HG02970 (cell line): Measurements from ENCODE around the gene RHOBTB1.

Source experiments
- ATAC-seq: cut with Tn5 transposase; IDR thresholded peaks from one replicate; pipeline ENCODE4 v1.9.1; 2021; ENCODE audit warnings: mild to moderate bottlenecking, moderate library complexity, moderate number of reproducible peaks; ENCODE audit not compliant: unreplicated experiment, low FRiP score

The RHOBTB1 gene

GRCh38 chr10:60828489-60828852, 115.5 kb downstream of the RHOBTB1 start:
- no peak for ATAC-seq

GRCh38 chr10:60827791-60828488, 116.0 kb downstream of the RHOBTB1 start:
- ATAC-seq = no peak

GRCh38 chr10:60825520-60825919, 118.5 kb downstream of the RHOBTB1 start:
- ATAC-seq = no peak

GRCh38 chr10:60823324-60823723, 120.7 kb downstream of the RHOBTB1 start:
- ATAC-seq = no peak

GRCh38 chr10:60822809-60823208, 121.2 kb downstream of the RHOBTB1 start:
- ATAC-seq = no peak

- ATAC-seq = no peak
Observed at GRCh38 chr10:60821656-60822055, 122.3 kb downstream of the RHOBTB1 start.

GRCh38 chr10:60820093-60820754, 123.8 kb downstream of the RHOBTB1 start:
- ATAC-seq = no peak
